GM11168 (cell line): Measurements from ENCODE around the gene COPS7B.
"Not testable (repeated sequence)": the region's sequence is repeated elsewhere in the genome, so short reads cannot be mapped to it uniquely, and the experiment has no call there.

Experiments
- in situ Hi-C: fragments of 300-500 bp; cut with MboI; formaldehyde crosslinking; loops from one replicate; pipeline ENCODE4 v1.12.0; 2022; ENCODE audit warnings: low sequenced_read_pairs; ENCODE audit not compliant: unreplicated experiment

Gene COPS7B

DNA sequence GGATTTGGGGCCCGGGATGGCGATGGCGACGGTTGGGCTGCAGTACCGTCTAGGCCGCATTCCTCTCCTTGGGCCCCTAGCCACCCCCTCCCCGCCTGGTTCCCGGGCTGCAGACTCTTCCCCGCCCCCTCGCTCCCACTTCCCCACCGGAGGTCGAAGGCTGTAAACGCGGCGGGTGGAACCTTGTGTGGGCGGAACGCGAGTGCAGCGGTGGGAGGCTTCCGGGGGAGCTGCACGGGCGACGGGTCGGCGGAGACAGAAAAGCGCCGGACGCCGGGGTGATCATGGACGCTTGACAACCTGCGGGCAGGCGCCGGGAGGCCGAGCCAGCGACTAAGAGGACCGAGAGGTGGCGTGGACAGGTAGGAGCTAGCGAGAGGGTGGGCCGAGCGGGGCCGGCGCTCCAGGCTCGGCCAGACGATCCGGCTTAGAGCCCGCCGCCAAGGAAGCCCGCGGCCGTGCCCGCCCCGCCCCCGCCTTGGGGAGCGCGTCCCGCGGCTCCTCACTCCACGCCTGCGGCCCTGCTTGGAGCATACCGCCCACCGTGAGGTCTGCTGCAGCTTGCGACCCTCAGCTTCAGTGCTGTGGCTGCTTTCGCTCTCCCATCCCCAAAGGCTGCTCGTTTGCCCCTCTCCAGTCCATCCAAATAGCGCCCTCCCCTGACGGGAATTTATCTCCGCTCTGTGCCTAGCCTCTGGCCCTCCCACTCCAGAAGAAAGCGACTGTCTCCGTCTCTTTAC is at the start of gene COPS7B:
Gene COPS7B (plus strand): TSS at position 269 of the 740 bp plus-strand sequence. CDS start 2,126 bp downstream, outside the sequence.
- in situ Hi-C loops: no loop called here

DNA sequence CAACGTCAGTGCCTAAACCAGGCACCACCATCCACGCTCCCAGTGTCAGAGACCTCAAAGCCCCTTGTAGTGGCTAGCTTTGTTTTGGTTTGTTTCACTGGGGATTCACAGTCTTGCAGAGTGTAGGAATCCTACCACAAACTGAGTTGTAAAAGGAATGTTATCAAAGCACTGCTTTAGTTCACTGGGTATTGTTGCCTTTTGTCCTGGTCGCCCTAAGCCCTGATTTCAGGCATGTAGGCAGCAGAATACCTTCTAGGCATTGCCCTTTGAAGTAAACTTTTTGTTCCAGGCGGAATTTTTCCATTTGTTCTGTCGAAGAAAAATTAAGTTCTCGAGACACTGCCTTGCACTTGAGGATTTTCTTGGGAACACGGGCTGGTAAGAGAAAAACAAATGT is 48.5 kb upstream of the COPS7B start:
- in situ Hi-C loops: no loop called here

DNA sequence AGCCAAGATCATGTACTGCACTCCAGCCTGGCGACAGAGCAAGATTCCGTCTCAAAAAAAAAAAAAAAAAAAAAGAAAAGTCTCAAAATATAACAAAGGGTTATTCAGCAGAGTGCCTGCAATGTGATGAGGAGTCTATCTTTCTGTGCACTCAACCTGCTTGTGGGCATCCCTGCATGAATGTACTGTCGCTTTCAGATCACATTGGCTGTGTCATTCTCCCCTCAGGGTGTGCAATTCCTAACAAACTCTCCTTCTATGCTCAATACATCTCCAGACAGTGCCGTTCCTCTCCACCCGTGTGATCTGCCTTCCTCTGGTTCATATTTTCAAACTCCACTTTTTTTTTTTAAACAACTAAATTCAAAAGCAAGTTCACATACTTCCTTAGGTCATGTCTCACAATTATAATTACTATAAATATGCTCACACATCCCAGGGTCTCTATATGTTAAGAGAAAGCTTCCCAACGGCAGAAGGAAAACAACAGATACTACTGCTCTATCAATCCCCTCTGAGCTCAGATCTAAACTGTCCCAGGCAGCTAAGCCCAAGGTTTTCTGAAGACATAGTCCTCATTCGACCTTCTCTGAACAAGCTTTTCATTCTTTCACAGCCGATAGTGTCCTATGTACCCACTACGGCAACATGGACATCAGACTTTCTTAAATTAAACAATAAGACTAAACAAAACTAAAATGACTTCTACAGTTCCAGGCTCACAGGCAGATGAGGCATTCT is 42.7 kb upstream of the COPS7B start:
- in situ Hi-C loops: no loop called here

DNA sequence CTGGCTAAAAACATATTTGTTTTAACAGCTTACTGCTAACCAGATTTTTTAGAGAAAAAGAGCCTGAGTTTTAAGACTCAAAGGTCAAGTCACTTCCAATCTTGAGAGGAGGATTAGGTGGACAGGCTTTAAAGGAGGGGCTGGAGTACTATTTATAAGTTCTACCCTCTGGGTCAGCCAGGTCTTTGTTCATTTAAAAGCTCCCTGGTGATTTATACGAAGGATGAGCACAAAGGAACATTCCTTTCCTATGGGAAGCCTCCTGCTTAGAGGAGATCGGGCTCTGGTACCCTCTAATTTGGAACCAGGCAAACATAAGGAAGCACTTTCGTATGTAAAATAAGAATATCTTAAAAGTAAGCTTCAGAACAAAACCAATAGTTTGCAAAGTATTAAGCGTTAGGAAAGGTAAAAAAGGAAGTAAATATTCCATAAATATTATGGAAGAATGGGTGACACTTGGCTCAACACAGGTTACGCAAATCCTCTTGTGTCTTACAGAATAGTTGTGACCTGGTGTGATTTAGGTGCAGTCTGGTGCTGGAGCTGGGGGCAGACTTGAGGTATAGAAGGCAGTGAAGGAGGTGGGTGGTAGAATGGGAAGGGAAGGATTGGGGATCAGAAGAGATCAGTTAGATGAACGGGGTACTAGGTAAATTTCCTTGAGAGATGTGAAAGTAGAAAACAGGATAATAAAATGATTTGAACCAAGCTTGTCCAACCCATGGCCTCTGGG is 40.8 kb upstream of the COPS7B start:
- in situ Hi-C loops: no loop called here

DNA sequence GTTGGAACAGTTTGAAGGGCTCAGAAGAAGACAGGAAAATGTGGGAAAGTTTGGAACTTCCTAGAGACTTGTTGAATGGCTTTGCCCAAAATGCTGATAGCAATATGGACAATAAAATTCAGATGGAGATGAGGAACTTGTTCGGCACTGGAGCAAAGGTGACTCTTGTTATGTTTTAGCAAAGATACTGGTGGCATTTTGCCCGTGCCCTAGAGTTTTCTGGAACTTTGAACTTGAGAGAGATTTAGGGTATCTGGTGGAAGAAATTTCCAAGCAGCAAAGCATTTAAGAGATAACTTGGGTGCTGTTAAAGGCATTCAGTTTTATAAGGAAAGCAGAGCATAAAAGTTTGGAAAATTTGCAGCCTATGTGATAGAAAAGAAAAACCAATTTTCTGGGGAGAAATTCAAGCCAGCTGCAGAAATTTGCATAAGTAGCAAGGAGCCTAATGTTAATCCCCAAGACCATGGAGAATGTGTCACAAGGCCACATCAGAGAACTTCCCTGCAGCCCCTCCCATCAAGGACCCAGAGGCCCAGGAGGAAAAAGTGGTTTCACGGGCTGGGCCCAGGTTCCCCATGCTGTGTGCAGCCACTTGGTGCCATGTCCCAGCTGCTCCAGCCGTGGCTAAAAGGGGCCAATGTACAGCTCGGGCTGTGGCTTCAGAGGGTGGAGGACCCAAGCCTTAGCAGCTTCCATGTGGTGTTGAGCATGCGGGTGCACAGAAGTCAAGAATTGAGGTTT is 37.9 kb upstream of the COPS7B start:
- in situ Hi-C loops: not testable (repeated sequence)

DNA sequence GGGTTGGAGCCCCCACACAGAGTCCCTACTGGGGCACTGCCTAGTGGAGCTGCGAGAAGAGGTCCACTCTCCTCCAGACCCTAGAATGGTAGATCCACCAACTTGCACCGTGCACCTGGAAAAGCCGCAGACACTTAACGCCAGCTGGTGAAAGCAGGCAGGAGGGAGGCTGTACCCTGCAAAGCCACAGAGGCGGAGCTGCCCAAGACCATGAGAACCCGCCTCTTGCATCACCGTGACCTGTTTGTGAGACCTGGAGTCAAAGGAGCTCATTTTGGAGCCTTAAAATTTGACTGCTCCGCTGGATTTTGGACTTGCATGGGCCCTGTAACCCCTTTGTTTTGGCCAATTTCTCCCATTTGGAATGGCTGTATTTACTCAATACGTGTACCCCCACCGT is 37.2 kb upstream of the COPS7B start:
- in situ Hi-C loops: not testable (repeated sequence)

DNA sequence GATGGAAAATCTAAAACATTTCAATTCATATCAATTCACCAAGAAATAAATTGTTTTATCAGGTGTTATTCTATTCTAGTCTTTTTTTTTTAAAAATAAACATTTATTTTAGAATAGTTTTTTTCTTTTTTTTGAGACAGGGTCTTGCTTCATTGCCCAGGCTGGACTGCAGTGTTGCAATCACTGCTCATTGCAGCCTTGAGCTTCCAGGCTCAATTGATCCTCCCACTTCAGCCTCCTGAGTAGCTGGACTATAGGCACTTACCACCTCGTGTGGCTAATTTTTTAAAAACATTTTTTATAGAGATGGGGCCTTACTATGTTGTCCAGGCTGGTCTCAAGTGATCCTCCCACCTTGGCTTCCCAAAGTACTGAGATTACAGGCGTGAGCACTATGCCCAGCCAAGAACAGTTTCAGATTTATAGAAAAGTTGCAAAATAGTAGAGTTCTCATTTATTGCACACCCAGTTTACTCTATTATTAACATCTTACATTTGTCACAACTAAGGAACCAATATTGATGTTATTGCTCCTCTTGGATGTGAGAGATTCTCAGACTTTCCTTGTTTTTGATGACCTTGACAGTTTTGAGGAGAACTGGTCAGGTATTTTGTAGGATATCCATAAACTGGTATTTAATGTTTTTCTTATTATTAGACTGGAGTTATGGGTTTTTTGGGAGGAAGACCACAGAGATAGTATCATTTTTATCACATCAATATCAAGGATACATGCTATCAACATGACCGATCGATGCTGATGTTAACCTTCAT is 35.0 kb upstream of the COPS7B start:
- in situ Hi-C loops: no loop called here

DNA sequence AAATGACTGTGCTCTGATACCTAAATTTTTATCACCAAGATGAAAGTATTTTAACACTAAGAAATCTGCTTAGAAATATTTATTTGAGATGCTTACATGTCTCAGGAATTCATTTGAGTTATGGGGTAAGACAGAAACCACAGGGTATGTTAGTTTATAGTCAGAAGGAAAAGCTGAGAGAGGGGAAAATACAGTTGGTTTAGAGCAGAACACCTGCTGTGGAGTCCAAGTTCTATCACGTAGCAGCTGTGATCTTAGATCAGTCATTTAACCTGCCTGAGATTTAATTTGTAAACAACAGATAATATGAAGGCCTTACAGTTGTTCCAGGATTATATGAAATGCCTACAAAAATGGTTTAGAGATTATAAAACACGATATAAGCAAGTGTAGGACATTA is 34.2 kb upstream of the COPS7B start:
- in situ Hi-C loops: no loop called here

DNA sequence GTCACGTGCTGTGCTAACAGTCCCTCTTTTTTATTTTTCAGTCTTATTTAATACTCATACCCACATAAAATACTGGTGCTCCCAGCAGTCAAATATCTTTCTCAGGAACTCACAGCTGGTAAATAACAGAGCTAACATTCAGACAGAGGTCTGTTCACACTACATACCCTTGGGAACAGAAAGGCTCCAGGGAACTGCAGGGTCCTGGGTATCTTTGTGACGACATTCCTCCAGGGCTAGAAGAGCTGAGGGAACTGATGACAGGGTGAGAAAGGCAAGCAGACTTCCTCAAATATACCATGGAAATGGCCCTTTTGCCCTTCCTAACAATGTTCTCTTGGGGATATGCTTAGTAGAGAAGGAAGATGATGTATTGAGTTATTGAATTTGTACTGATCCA is 24.5 kb upstream of the COPS7B start:
- in situ Hi-C loops: no loop called here

DNA sequence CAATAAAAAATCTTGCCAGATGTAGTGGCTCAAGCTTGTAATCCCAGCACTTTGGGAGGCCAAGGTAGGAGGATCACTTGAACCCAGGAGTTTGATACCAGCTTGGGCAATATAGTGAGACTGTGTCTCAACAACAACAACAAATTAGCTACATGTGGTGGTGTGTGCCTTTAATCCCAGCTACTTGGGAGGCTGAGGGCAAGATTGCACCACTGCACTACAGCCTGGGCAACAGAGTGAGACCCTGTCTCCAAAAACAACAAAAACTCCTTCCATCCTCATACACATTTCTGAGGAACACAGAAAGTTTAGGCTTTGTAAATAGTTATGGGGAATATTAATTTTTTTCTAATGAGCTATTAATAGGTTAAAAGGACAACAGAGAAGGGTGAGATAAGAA is 22.1 kb upstream of the COPS7B start:
- in situ Hi-C loops: no loop called here

DNA sequence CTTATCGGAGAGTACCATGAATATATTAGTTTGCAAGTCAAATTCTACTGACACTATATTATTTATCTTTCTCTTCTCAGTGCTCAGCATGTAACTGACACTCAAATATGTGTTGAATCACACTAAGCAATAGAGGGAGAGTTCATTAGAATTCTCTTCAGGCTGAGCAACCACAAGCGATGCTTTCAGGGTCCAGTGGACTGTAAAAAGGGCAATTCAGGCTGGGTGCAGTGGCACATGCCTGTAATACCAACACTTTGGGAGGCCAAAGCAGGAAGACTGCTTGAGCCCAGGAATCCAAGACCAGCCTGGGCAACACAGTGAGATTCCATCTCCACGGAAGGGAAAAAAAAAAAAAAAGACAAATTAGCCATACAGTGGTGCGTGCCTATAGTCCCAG is 21.5 kb upstream of the COPS7B start:
- in situ Hi-C loops: no loop called here

DNA sequence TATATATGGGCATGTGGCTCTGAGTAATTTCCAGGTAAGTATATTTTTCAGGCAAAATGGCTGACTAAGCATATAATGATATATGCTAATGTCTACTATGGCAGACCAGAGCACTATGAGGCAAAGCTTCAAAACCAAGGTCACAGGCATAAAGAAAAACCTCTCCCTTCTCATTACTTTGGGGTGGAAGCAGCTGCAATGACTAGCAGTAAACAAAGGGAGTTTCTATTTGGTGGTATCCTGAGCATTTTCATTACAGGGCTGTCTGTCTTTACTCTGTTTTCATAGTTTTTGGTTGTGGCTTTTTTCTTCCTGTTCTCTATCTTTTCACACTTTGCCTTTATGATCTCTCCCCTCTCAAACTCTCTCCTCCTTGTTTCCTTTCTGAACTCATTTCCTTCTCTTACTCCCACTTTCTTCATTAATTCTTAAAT is 20.7 kb upstream of the COPS7B start:
- in situ Hi-C loops: no loop called here

DNA sequence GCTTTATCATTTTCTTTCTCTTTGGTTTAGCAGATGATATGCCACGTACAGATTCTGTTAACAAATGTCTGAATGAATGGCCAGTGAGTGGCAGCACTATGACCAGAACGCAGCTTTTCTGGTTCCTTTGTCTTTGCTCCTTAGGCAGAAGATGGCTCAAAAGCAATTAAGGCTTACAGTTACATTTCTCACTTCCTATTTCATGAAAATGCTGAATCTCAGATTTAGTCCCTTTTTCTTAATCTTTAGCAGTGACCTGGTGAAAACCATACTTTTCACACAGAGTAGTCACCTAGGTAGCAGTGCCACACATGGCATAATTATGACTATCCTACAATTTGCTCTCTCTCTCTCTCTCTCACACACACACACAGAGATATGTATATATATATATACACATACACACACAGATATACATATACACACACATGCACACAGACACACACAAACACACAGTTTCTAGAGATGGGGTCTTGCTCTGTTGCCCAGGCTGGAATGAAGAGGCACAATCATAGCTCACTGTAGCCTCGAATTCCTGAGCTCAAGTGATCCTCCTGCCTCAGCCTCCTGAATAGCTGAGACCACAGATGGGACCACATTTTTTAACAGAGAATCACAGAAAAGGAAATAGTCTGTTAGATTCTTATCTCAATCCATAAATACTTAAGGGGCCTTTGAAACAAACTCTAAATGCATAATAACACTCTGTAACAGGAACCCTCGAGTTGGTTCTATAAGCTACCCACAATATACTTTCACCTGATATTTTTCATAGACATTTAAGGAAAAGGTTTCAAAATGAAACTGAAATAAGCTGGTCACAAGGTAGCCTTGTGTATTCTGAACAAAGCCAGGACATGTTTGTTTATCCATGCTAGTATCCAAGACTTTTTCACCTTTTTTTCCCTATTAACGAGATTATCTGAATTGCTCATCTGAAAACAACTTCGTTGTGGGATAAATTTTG is 16.8 kb upstream of the COPS7B start:
- in situ Hi-C loops: no loop called here

DNA sequence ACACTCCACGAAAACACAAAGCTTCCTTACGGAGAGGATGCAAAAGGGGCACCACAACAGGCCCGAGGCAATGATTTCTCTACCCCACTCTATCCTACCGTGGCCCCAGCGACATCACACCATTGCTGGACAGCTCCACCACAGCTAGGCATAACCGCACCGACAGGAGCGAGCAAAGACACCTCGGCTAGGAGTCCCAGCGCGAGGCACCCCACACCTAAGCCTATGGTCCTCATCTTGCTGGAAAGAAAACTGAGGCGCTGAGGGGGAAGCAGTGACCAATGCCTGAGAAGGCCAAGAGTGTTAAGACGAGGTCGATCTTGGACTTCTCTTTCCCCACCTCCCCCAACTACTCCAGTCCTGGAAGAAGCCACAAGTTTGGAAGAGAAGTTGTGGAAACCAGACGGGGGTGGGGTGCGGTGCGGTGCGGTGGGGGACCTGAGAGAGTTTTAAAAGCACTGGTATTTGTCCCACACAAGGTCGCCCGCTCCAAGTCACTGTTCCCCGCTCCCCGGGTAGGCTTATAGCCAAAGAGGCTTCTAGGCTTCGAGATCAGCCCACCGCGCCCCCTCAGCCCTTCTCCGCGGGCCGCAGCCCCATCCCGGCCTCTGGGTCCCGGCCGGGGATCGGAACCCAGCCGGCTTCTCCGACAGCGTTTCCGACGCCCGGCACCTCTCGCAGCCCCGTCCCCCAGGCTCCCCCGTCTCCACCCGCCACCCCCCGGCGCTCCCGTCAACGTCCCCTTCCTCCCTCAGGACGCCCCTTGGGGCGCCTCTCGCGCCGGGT is 5.9 kb upstream of the COPS7B start:
- in situ Hi-C loops: no loop called here

DNA sequence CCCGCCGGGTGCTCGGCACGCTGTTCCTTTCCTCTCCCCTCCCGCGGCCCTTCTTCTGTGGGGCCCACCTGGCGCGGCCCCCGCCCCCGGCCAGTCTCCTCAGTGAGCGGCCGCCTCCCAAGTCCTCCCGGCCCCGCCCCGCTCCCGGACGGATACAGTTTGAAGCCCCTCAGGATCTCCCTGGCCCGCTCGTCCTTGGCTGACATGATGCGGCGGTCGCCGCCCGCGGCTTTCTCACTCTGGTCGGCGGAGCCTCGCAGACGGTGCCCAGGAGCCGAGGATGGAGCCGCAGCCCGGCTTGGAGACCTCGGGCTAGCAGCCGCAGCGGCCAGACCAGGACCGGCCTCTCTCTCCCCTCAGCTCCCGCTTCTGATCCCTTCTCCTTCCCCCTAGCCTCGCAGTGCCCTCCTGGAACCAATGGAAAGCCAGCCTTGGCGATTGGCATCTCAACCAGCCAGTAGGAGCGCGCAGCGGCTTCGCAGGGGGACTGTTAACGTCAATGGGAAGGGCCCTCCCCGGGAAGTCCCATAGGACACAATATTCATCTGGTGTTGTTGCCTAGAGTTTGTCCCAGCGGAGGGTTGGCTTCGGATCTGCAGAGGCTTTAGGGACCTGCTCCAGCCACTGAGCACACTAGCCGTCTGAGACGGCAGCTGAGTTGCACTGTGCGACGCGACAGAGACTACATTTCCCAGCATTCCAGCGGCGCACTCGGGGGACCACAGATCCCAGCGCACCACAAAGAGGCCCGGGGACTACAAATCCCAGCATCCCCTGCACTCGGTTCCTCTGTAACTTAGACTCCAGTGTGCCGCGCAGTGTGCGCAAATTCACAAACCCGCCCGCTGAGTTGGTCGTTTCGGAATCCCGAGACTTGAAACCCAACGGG is 5.1 kb upstream of the COPS7B start, which contains the start of gene PDE6D:
Gene PDE6D (minus strand): TSS at position 374 of the 889 bp plus-strand sequence. CDS start 168 bp downstream, at position 206.
- in situ Hi-C loops: no loop called here

DNA sequence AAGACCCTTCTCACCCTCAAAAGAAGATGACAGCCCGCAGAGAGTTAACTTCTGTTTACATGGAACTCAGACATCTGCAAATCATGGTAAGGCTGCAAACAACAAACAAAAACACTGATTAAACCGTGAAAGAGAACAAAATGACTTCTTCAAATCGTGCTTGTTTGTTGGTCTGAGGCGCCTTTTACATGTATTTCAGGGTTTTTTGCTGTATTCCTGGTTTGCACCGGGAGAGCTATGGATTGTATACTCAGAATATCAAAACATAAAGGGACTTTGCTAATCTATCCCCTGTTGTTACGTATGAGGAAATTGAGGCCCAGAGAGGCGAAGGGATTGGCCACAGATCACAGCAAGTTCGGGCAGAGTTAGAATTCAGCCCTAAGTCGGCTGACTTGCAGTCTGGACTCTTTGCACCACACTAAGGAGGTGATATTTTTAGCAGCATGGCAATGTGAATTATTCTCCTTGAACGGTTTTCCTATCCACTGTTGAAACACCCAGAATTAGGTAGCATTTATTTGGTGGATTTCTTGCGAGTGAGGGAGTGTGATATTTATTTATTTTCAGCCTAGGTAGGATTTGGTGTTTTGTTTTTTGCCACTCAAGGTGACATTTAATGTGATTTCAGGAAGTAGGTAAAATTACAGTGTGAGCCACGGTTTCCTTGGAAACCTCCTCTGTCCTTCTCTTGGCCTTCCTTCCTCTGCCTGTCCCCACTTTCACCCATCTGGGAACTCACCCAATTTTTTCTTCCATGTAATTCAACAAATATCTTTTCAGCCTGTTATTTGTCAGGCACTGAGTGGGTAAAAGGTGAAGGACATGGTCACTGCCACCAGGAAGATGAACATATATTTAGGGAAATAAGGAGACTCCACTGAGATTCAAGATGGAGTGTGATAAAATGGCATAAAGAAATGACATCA is 4.2 kb upstream of the COPS7B start:
- in situ Hi-C loops: no loop called here
